Measurements from ENCODE around the gene BOD1L2.

The BOD1L2 gene

GRCh38 chr18:57190026-57190425 is 43.1 kb downstream of the BOD1L2 start:
- no peak for TF ChIP-seq TOX (CRISPR knock-in tag; IDR thresholded peaks at IDR 0.05; ENCODE audit: borderline replicate concordance)
- no peak for TF ChIP-seq PPARA (CRISPR knock-in tag; IDR thresholded peaks at IDR 0.05; ENCODE audit: borderline replicate concordance)
- TF ChIP-seq, protein P1, sequence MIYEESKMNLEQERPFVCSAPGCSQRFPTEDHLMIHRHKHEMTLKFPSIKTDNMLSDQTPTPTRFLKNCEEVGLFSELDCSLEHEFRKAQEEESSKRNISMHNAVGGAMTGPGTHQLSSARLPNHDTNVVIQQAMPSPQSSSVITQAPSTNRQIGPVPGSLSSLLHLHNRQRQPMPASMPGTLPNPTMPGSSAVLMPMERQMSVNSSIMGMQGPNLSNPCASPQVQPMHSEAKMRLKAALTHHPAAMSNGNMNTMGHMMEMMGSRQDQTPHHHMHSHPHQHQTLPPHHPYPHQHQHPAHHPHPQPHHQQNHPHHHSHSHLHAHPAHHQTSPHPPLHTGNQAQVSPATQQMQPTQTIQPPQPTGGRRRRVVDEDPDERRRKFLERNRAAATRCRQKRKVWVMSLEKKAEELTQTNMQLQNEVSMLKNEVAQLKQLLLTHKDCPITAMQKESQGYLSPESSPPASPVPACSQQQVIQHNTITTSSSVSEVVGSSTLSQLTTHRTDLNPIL (CRISPR knock-in tag; IDR thresholded peaks at IDR 0.05; ENCODE audit: low read depth) = no peak
- TF ChIP-seq RARB (CRISPR knock-in tag; IDR thresholded peaks at IDR 0.05) = no peak
- no peak for TF ChIP-seq BACH2 (CRISPR knock-in tag; IDR thresholded peaks at IDR 0.05; ENCODE audit: borderline replicate concordance)
- no peak for TF ChIP-seq ZNF8 (CRISPR knock-in tag; IDR thresholded peaks at IDR 0.05)
- no peak for TF ChIP-seq TCF4 (CRISPR knock-in tag; IDR thresholded peaks at IDR 0.05; ENCODE audit: borderline replicate concordance)
- TF ChIP-seq PATZ1 (CRISPR knock-in tag; IDR thresholded peaks at IDR 0.05; ENCODE audit: borderline replicate concordance) = no peak
- no peak for TF ChIP-seq ZNF70 (CRISPR knock-in tag; IDR thresholded peaks at IDR 0.05)
- TF ChIP-seq ZFP30 (CRISPR knock-in tag; IDR thresholded peaks at IDR 0.05) = no peak
- no peak for ATAC-seq

- TF ChIP-seq TCF4 (CRISPR knock-in tag; IDR thresholded peaks at IDR 0.05; ENCODE audit: borderline replicate concordance) (no peak), ZFP3 (CRISPR knock-in tag; IDR thresholded peaks at IDR 0.05) (no peak), OSR1 (CRISPR knock-in tag; IDR thresholded peaks at IDR 0.05) (no peak), PPARA (CRISPR knock-in tag; IDR thresholded peaks at IDR 0.05; ENCODE audit: borderline replicate concordance) (no peak), ZNF565 (CRISPR knock-in tag; conservative IDR thresholded peaks at IDR 0.05; ENCODE audit: low read depth) (no peak), SNAI2 (CRISPR knock-in tag; IDR thresholded peaks at IDR 0.05) (no peak)
- no peak for ATAC-seq
Observed at GRCh38 chr18:57194070-57194469, 47.2 kb downstream of the BOD1L2 start.

- no peak for TF ChIP-seq POU6F1 (CRISPR knock-in tag; IDR thresholded peaks at IDR 0.05; ENCODE audit: borderline replicate concordance, low read depth)
- no peak for TF ChIP-seq BACH2 (CRISPR knock-in tag; IDR thresholded peaks at IDR 0.05; ENCODE audit: borderline replicate concordance)
- TF ChIP-seq ESRRG (CRISPR knock-in tag; IDR thresholded peaks at IDR 0.05) = no peak
- no peak for TF ChIP-seq GLIS3 (CRISPR knock-in tag; IDR thresholded peaks at IDR 0.05)
- no peak for TF ChIP-seq ZNF70 (CRISPR knock-in tag; IDR thresholded peaks at IDR 0.05)
- no peak for TF ChIP-seq ZC3H10 (CRISPR knock-in tag; IDR thresholded peaks at IDR 0.05)
- no peak for TF ChIP-seq ZFP3 (CRISPR knock-in tag; IDR thresholded peaks at IDR 0.05)
- no peak for ATAC-seq
Observed at GRCh38 chr18:57194622-57195021, 47.7 kb downstream of the BOD1L2 start.

- TF ChIP-seq ZFP3 (CRISPR knock-in tag; IDR thresholded peaks at IDR 0.05) (no peak), ZFP30 (CRISPR knock-in tag; IDR thresholded peaks at IDR 0.05) (no peak), CSDC2 (CRISPR knock-in tag; IDR thresholded peaks at IDR 0.05) (no peak), PPARA (CRISPR knock-in tag; IDR thresholded peaks at IDR 0.05; ENCODE audit: borderline replicate concordance) (no peak), ISL1 (CRISPR knock-in tag; IDR thresholded peaks at IDR 0.05) (no peak), PATZ1 (CRISPR knock-in tag; IDR thresholded peaks at IDR 0.05; ENCODE audit: borderline replicate concordance) (no peak), BACH2 (CRISPR knock-in tag; IDR thresholded peaks at IDR 0.05; ENCODE audit: borderline replicate concordance) (no peak), SNAI2 (CRISPR knock-in tag; IDR thresholded peaks at IDR 0.05) (no peak), GLIS3 (CRISPR knock-in tag; IDR thresholded peaks at IDR 0.05) (no peak)
- ATAC-seq = no peak
Observed at GRCh38 chr18:57195341-57195740, 48.5 kb downstream of the BOD1L2 start.

DNA sequence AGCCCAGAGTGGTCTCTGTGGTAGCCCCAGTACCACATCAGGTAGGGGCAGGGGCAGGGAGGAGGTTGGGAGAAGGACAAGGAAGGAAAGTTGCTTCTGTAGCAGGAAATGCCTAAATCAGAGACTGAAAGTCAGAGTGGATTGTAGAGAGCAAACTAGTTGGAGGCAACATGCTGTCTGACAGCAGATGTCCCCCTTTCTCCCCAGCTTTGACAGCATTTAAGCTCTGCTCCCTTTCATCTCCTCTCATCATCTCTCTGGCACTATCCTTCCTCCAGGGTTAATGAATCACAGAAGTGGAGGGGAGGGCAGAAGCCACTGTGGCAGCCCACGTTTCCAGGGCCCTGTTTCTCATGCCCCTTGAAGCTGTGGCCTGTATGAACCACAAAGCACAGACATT is 50.4 kb downstream of the BOD1L2 start:
- ATAC-seq = no peak
- TF ChIP-seq ZC3H10 (CRISPR knock-in tag; IDR thresholded peaks at IDR 0.05) = no peak
- no peak for TF ChIP-seq RARB (CRISPR knock-in tag; IDR thresholded peaks at IDR 0.05)
- TF ChIP-seq SNAI2 (CRISPR knock-in tag; IDR thresholded peaks at IDR 0.05) = no peak
- TF ChIP-seq ZFP3 (CRISPR knock-in tag; IDR thresholded peaks at IDR 0.05) = no peak
- TF ChIP-seq ESRRG (CRISPR knock-in tag; IDR thresholded peaks at IDR 0.05) = no peak
- no peak for TF ChIP-seq TSHZ2 (CRISPR knock-in tag; IDR thresholded peaks at IDR 0.05)
- no peak for TF ChIP-seq CSDC2 (CRISPR knock-in tag; IDR thresholded peaks at IDR 0.05)
- TF ChIP-seq ZNF8 (CRISPR knock-in tag; IDR thresholded peaks at IDR 0.05) = no peak
- TF ChIP-seq ISL1 (CRISPR knock-in tag; IDR thresholded peaks at IDR 0.05) = no peak
- TF ChIP-seq OSR1 (CRISPR knock-in tag; IDR thresholded peaks at IDR 0.05) = no peak
